Kasumi-1 (cell line): ENCODE results near the gene PLB1.

Experiments used
- DNase-seq, 2 experiments: peaks; one replicate each; lab custom pipeline; 2025; lab: John Stamatoyannopoulos, UW

The PLB1 gene

GRCh38 chr2:28612131-28612812 is 116.4 kb downstream of the PLB1 start:
- no peak for DNase-seq

GRCh38 chr2:28613186-28613585 is 117.3 kb downstream of the PLB1 start:
- DNase-seq: no peak

GRCh38 chr2:28613633-28614501 is 118.0 kb downstream of the PLB1 start:
- no peak for DNase-seq

- no peak for DNase-seq
Measured at GRCh38 chr2:28615706-28616105, 119.8 kb downstream of the PLB1 start.

DNA sequence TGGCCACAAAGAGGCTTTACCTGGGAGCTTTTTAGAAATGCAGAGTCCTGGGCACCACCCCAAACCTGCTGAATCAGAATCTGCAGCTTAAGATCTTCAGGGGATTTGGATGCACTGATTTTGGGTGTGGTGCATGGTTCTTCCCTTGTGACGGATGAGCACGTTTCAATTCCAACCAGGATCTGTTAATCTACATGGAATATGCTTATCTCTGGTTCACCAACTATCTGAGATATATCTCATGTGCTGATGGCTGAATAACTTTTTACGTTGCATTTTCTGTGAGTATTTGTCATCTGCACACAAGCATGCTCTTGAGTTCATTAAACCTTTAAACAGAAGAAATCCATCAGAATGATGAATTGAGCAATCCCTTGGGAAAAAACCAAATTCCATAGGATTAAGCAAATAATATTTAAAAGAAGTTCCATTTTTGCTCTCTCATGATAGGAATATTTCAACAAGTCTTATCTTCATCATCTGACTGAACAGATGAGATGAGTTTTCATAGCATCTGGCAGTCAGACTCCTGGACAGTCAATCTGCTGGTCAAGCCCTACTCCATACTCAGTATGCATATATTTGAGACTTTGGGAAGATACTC is 120.6 kb downstream of the PLB1 start:
- no peak for DNase-seq

- DNase-seq: no peak
Measured at GRCh38 chr2:28617502-28618184, 121.8 kb downstream of the PLB1 start.

GRCh38 chr2:28618221-28619141 is 122.6 kb downstream of the PLB1 start:
- no peak for DNase-seq

DNA sequence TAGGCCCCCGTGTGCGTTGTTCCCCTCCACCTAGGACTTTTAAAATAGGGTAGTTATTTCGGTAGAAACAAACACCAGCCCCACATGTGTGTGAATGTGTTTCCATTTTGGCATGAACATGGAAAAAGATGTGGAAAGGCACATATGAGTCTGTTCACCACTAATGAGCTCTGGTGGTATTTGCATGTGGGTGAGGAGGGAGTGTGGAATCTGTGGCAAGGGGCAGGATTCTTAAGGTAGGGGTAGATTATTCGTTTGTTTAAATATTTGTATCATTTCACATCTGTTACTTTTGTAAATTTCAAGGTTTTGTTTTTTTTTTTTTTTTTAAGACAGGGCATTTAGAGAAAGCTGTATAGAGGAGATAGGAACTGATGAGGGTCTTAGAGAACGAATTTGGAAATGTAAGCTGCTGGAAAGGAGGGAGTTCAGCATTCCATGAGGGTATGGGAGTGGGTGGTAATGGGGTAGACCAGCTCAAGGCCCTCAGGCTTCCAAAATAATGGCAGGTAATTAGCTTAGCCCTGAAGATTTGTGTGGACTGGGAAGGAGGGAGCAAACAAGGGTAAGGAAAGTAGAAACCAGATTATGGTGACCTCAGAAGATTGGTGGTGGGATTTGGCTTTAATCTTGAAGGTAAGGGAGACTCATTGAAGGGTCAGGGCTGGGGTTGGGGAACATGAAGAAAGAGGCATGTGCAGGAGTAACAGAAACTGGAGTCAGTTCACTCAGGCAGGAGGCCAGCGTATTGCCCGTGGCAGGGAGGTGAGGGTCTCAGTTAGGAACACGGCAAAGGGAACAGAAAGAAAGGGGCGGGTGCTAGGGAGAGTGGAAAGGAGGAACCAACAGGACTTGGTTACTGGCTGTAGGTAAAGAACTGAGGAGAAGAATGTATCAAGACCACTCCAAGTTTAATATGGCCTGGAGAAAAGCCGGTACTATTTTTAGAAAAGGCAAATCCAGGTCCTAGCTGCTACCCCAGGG is 123.6 kb downstream of the PLB1 start:
- DNase-seq: no peak

DNA sequence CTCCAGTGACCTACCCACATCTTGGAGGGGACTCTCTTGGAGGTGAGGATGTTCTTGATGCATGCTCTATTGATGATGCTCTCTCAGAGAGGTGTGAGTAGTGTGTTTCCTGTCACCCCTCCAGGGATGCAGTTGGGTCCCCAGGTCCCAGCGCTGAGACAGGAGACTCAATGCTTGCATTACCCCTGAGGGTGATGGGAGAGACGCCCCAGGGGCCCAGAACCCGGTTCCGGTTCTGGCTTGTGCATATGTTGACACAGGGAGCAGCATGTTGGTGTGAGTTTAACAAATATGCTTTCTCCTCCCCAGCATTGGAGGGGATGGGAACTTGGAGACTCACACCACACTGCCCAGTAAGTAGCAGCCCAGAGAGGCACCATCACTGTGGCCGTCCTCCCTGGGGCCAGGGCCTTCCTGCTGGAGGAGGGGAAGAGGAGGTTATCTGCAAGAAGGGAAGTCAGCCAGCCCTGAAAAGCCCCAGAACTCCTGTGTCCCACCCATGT is 124.5 kb downstream of the PLB1 start:
- no peak for DNase-seq

- DNase-seq: no peak
Measured at GRCh38 chr2:28620801-28621171, 124.9 kb downstream of the PLB1 start.

DNA sequence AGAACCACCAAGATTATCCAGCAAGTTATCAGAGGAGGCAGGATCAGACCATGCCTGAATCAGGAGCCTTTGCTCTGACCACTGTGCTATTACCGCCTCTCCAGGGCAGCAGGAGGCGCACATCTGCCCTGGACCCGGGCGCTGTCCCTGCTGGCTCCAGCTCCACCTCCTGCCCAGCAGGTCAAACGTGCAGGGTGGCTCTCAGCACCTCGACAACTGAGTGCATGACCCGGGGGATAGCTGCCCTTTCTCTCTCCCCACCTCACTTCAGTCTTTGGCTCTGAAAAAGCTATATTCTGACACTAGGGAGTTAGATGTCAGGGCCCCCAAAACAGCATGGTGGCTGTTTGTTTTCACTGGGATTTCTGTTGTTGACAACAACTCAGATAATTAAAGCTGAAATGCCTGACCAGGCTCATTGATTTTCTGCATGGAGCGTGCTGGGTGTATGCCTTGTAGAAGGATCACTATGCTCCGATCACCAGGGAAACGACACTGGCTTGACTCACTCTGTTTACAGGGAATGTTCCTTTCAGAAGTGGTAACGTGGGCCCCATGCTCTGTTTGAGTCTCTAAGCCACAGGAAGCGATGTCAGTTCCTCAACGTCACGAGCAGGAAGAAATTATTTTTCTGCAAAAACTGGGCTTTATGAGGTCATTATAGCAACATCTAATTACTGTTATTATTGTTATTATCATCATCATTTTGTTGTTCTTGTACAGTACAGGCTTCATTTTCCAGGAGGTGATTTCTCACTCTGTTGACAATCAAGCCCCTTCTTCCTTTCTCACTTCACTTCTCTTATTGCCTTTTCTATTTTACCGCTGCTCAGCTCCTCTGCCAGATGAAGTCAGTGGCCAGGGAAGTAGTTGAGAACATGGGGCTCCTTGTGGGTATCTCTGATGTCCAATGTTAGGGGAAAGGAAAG is 125.6 kb downstream of the PLB1 start:
- DNase-seq: peak; percentile 93 to 94

DNA sequence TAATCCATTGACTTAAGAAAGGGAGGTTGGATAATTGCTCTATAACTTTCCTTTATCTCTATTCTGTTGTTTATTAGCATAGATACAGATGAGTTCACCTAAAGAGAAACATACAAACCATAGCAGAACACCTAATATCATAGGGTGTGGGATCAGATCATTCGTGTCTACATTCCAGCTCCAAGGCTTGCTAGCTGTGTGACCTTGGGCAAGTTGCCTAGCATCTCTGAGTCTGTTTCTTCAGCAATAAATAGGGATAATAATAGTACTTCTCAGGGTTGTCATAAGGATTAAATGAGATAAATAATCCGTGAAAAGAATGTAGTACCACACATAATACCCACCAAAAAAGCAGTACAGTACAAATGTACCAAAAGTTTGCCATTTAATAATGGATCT is 126.2 kb downstream of the PLB1 start:
- no peak for DNase-seq

DNA sequence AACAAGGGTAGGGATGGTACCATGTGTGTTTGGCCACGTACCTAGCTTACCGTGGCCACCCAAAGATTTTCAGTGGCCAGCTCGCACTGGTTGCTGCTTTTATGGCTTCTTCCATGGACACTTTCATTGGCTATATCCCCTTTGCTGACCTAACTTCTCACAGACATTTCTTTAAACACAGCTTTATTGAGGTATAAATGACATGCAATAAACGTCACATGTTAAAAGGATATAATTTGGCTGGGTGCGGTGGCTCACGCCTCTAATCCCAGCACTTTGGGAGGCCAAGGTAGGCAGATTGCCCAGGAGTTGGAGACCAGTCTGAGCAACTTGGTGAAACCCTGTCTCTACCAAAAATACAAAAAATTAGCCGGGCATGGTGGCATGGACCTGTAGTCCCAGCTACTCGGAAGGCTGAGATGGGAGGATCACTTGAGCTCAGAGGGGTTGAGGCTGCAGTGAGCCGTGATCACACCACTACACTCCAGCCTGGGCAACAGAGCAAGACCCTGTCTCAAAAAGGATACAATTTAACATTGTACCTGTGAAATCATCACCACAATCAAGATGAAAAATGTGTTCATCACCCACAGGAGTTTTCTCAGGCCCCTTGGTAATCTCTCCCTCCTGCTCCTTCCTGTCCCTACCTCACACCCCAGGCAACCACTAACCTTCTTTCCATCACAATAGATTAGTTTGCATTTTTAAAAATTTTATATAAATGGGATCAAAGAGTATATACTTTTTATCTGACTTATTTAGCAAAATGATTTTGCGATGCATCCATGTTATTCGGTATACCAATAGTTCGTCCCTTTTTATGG is 127.9 kb downstream of the PLB1 start:
- DNase-seq: no peak

GRCh38 chr2:28624436-28624792 is 128.6 kb downstream of the PLB1 start:
- no peak for DNase-seq

DNA sequence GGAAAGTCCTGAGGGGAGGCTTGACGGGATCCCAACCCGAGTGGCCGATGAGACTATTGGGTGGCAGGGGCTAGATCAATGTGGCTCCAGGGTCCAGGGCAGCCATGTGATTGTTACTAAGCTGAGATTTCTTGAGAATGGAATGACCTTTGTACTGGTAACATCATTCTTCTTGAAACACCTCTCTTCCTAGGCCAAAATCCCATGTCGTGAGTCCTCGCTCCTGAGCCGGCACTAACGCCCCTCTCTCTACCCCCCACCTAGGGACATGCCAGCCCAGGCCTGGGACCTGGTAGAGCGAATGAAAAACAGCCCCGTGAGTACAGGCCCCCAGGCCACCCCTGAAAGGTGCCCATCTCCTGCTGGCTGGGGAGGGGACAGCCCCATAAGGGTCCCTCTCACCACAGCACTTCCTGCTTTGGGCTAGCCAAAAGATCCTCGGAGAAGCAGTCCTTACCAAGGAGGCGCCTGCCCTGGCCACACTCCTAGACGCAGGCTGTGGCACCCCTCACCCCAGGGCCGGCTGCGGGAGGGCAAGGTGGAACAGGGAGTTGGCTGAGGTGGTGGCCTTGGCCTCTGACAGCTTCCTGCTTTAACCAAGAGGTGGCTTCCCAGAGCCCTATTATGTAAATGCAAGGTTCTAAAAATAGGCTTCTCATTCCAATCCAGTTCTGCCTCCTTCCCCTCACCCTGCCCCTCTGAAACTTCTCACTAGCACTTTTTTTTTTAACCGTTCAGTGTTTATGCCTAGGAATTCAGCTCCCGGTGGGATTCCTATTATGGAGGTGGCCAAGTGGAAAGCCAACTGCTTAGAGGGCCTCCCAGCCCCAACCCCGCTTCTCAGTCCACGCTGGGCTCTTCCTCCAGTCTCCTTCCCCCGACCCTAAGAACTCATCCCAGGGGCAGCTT is 129.2 kb downstream of the PLB1 start:
- peak; percentile 59 to 64 for DNase-seq

DNA sequence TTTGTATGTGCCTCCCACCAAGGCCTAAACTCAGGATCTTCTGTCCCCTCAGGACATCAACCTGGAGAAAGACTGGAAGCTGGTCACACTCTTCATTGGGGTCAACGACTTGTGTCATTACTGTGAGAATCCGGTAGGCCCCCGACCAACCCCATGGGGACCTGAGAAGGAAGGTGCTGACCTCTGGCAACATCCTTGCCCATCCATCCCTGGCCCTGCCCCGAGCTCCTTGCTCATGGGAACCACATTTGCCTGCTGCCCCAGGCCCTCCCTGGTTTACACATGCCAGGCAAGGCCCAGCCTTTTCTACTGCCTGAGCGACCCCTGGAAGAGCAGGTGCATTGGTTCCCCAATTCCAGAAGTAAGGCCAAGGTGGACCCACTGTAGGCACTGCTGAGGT is 130.5 kb downstream of the PLB1 start:
- no peak for DNase-seq

GRCh38 chr2:28626891-28627421 is 131.1 kb downstream of the PLB1 start:
- no peak for DNase-seq
